SH-SY5Y (cell line): Measurements from ENCODE around the gene RNF32.

Experiments used
- GATA2 ChIP-seq: IDR thresholded peaks from 2 replicates; pipeline ENCODE4 v1.6.1; 2011; ENCODE audit warnings: mild to moderate bottlenecking, low read depth, low read length
- GATA3 ChIP-seq: IDR thresholded peaks from 2 replicates; pipeline ENCODE4 v1.6.1; 2011; ENCODE audit warnings: low read depth, mild to moderate bottlenecking, low read length, moderate library complexity

GRCh38 chr7:156650042-156650441, 9.5 kb downstream of the RNF32 start:
- no peak for TF ChIP-seq GATA2
- TF ChIP-seq GATA3: no peak
